HepG2 (cell line): ENCODE measurements around the gene HSD3B7. TPM values are rescaled to one million over a fixed set of nuclear protein-coding genes. Genes with fewer than 3 reads are reported as not detected.

Source experiments
- CSRNP2 ChIP-seq: sonication (generic); formaldehyde crosslinking; conservative IDR thresholded peaks from 2 replicates; pipeline ENCODE4 v1.8.0; 2022; ENCODE audit warnings: low read depth, missing genetic modification reagents
- E2F1 ChIP-seq: sonication (generic); formaldehyde crosslinking; IDR thresholded peaks from 2 replicates; pipeline ENCODE4 v1.5.0; 2020; ENCODE audit warnings: missing genetic modification reagents
- EZH2 ChIP-seq: conservative IDR thresholded peaks from 2 replicates; pipeline ENCODE4 v1.6.1; 2012; ENCODE audit warnings: mild to moderate bottlenecking, low read depth, low read length, moderate library complexity
- HNF1B ChIP-seq: sonication (generic); formaldehyde crosslinking; IDR thresholded peaks from 2 replicates; pipeline ENCODE4 v1.5.1; 2020; ENCODE audit warnings: mild to moderate bottlenecking, moderate library complexity, missing genetic modification reagents
- HNRNPH1 ChIP-seq: fragments of 200-400 bp; formaldehyde crosslinking; optimal IDR thresholded peaks from 2 replicates; pipeline ENCODE3; 2017; ENCODE audit warnings: mild to moderate bottlenecking, low read depth, low read length
- HOXA5 ChIP-seq: sonication (generic); formaldehyde crosslinking; IDR thresholded peaks from 2 replicates; pipeline ENCODE4 v1.4.0; 2020; ENCODE audit warnings: missing genetic modification reagents
- MTERF4 ChIP-seq: sonication (generic); formaldehyde crosslinking; IDR thresholded peaks from 2 replicates; pipeline ENCODE4 v1.8.0; 2023; ENCODE audit warnings: mild to moderate bottlenecking, missing genetic modification reagents
- NCOR1 ChIP-seq: fragments of 200-600 bp; sonication (generic); IDR thresholded peaks from 2 replicates; pipeline ENCODE4 v1.7.0; 2017; ENCODE audit warnings: antibody characterized with exemption, low read length, borderline replicate concordance
- NFYC ChIP-seq: IDR thresholded peaks from 2 replicates; pipeline ENCODE4 v1.6.1; 2016; ENCODE audit warnings: missing genetic modification reagents, missing compliant biosample characterization
- PRDM4 ChIP-seq: sonication (generic); formaldehyde crosslinking; IDR thresholded peaks from 2 replicates; pipeline ENCODE4 v1.9.0; 2021; ENCODE audit warnings: missing genetic modification reagents, borderline replicate concordance
- RBAK ChIP-seq: sonication (generic); formaldehyde crosslinking; IDR thresholded peaks from 2 replicates; pipeline ENCODE4 v1.5.1; 2020; ENCODE audit warnings: mild to moderate bottlenecking, missing genetic modification reagents
- RELA ChIP-seq: sonication (generic); formaldehyde crosslinking; IDR thresholded peaks from 2 replicates; pipeline ENCODE4 v1.4.0; 2020; ENCODE audit warnings: missing genetic modification reagents
- XRCC5 ChIP-seq: fragments of 200-400 bp; formaldehyde crosslinking; optimal IDR thresholded peaks from 2 replicates; pipeline ENCODE3; 2017; ENCODE audit warnings: mild to moderate bottlenecking, low read length
- ZNF3 ChIP-seq: IDR thresholded peaks from 2 replicates; pipeline ENCODE4 v1.7.0; 2017; ENCODE audit warnings: inconsistent platforms
- ZNF513 ChIP-seq: sonication (generic); formaldehyde crosslinking; conservative IDR thresholded peaks from 2 replicates; pipeline ENCODE4 v1.5.0; 2020; ENCODE audit warnings: missing genetic modification reagents
- ZNF557 ChIP-seq: sonication (generic); formaldehyde crosslinking; IDR thresholded peaks from 2 replicates; pipeline ENCODE4 v1.4.0; 2020; ENCODE audit warnings: missing genetic modification reagents
- ZNF597 ChIP-seq: sonication (generic); formaldehyde crosslinking; IDR thresholded peaks from 2 replicates; pipeline ENCODE4 v1.5.0; 2020; ENCODE audit warnings: missing genetic modification reagents
- polyA plus RNA-seq, 8 experiments: library from polyadenylated mRNA; depleted of rRNA in 3 of 8; stranded (reverse) in 7 of 8; unstranded in 1 of 8; fragments of >200 nt; fragmentation: Illumina TruSeq in 4 of 8; extraction: Trizol in 4 of 8; gene quantifications; 2 replicates each; pipeline versions ENCODE4 v1.2.1 to v1.2.3, GENCODE V29; 2011 to 2016; ENCODE audit warnings: low read depth in 4 of 8, missing spikeins in 1 of 8, mixed read lengths in 1 of 8; ENCODE audit not compliant: insufficient read depth in 1 of 8
- total RNA-seq, 5 experiments: library from RNA; depleted of rRNA; stranded (reverse); fragments of >200 nt; fragmentation: Illumina TruSeq; extraction: Trizol; gene quantifications; 2 replicates each; pipeline ENCODE4 v1.2.3, GENCODE V29; 2016; ENCODE audit warnings: low read depth in 1 of 5

HSD3B7 gene
- total and polyA plus RNA-seq, 2 of the 13 experiments (the other 11 are each of a cell fraction or from before 2014, with no cell fraction given): 32.9 to 69.7 TPM

- TF ChIP-seq CSRNP2 (CRISPR knock-in tag) (no peak), HNF1B (CRISPR knock-in tag) (peak; percentile 80), HNRNPH1 (no peak), XRCC5 (no peak), ZNF513 (CRISPR knock-in tag) (no peak), ZNF3 (no peak), ZNF597 (CRISPR knock-in tag) (no peak), RELA (CRISPR knock-in tag) (no peak; the same call in 1 of the 2 replicates), E2F1 (0 out of 2 replicates have a peak, but pooled peaks have one; percentile 41), NCOR1 (no peak), ZNF557 (CRISPR knock-in tag) (no peak), NFYC (CRISPR knock-in tag) (0 out of 2 replicates have a peak, but pooled peaks have one; percentile 33), EZH2 (no peak), MTERF4 (CRISPR knock-in tag) (no peak), HOXA5 (peak; percentile 60; the same call in 1 of the 2 replicates), RBAK (CRISPR knock-in tag) (no peak), PRDM4 (CRISPR knock-in tag) (no peak)
Measured at GRCh38 chr16:30996985-30997724, 12.1 kb downstream of the HSD3B7 start (continued).
